GM23338 (cell line): ENCODE results near the gene CCDC127. TPM values are rescaled to one million over a fixed set of nuclear protein-coding genes. Genes with fewer than 3 reads are reported as not detected.

Experiments used
- ATAC-seq: fragments of 200-7000 bp; cut with Tn5 transposase; 3 replicates; pipeline ENCODE4 v1.9.1; 2020
- DNase-seq: peaks from one replicate; pipeline ENCODE4 v3.0.0-alpha.2; 2015; ENCODE audit warnings: low spot score
- H2AFZ ChIP-seq: fragments of 200-600 bp; sonication (generic); 2 replicates; pipeline ENCODE4 v1.8.0; 2016; ENCODE audit warnings: antibody characterized with exemption, mild to moderate bottlenecking, moderate library complexity
- H3F3A ChIP-seq: fragments of 200-600 bp; sonication (generic); replicated peaks from 2 replicates; pipeline ENCODE4 v1.8.0; 2017; ENCODE audit warnings: antibody characterized with exemption, mixed run types, low read depth
- H3K27ac ChIP-seq: fragments of 200-600 bp; sonication (generic); 2 replicates; pipeline ENCODE4 v1.6.1; 2016; ENCODE audit warnings: low read depth
- H3K27me3 ChIP-seq: fragments of 200-600 bp; sonication (generic); 2 replicates; pipeline ENCODE4 v1.8.0; 2016; ENCODE audit warnings: mild to moderate bottlenecking, mixed run types, moderate library complexity; ENCODE audit not compliant: insufficient read depth
- H3K36me3 ChIP-seq: fragments of 200-600 bp; sonication (generic); 2 replicates; pipeline ENCODE4 v1.8.0; 2016; ENCODE audit warnings: mild to moderate bottlenecking; ENCODE audit not compliant: insufficient read depth
- H3K4me1 ChIP-seq: fragments of 200-600 bp; sonication (generic); 2 replicates; pipeline ENCODE4 v1.8.0; 2016; ENCODE audit warnings: mild to moderate bottlenecking, moderate library complexity; ENCODE audit not compliant: insufficient read depth
- H3K4me2 ChIP-seq: fragments of 200-600 bp; sonication (generic); 2 replicates; pipeline ENCODE4 v1.7.1; 2017; ENCODE audit warnings: mixed run types
- H3K4me3 ChIP-seq: fragments of 200-600 bp; sonication (generic); 2 replicates; pipeline ENCODE4 v1.6.1; 2016; ENCODE audit warnings: mixed run types
- H3K79me2 ChIP-seq: fragments of 200-600 bp; sonication (generic); replicated peaks from 2 replicates; pipeline ENCODE4 v1.8.0; 2017; ENCODE audit warnings: mild to moderate bottlenecking; ENCODE audit not compliant: insufficient read depth
- H3K9me2 ChIP-seq: fragments of 200-600 bp; sonication (generic); 2 replicates; pipeline ENCODE4 v1.8.0; 2017; ENCODE audit not compliant: insufficient read depth
- H4K20me1 ChIP-seq: fragments of 200-600 bp; sonication (generic); replicated peaks from 2 replicates; pipeline ENCODE4 v1.8.0; 2017; ENCODE audit warnings: mild to moderate bottlenecking; ENCODE audit not compliant: insufficient read depth
- H3K27ac Mint-ChIP-seq: 2 replicates; pipeline ENCODE4 v1.8.0; 2020; ENCODE audit warnings: inconsistent platforms, mild to moderate bottlenecking, moderate library complexity, mixed read lengths
- H3K27me3 Mint-ChIP-seq: 3 replicates; pipeline ENCODE4 v1.8.0; 2022; ENCODE audit warnings: low read depth, mild to moderate bottlenecking, moderate library complexity, mixed read lengths, inconsistent platforms; ENCODE audit not compliant: insufficient read depth, poor library complexity
- H3K36me3 Mint-ChIP-seq: 3 replicates; pipeline ENCODE4 v1.8.0; 2021; ENCODE audit warnings: low read depth, mild to moderate bottlenecking, inconsistent platforms, moderate library complexity, mixed read lengths
- H3K4me1 Mint-ChIP-seq: 3 replicates; pipeline ENCODE4 v1.8.0; 2020; ENCODE audit warnings: mild to moderate bottlenecking, inconsistent platforms, mixed read lengths
- H3K4me3 Mint-ChIP-seq: 3 replicates; pipeline ENCODE4 v1.8.0; 2021; ENCODE audit warnings: moderate library complexity, mild to moderate bottlenecking, inconsistent platforms, mixed read lengths
- H3K9me3 Mint-ChIP-seq: 3 replicates; pipeline ENCODE4 v1.8.0; 2020; ENCODE audit warnings: moderate library complexity, mild to moderate bottlenecking, inconsistent platforms, mixed read lengths
- CREB1 ChIP-seq: fragments of 250-450 bp; sonication (Bioruptor Pico); IDR thresholded peaks from 2 replicates; pipeline ENCODE4 v1.5.0; 2020; ENCODE audit warnings: low read depth, mild to moderate bottlenecking, moderate library complexity
- EZH2 ChIP-seq: fragments of 200-600 bp; sonication (generic); IDR thresholded peaks from one replicate; pipeline ENCODE4 v1.8.0; 2017; ENCODE audit warnings: antibody characterized with exemption, mild to moderate bottlenecking, low read depth; ENCODE audit not compliant: unreplicated experiment
- EZH2phosphoT487 ChIP-seq: fragments of 200-600 bp; sonication (generic); IDR thresholded peaks from one replicate; pipeline ENCODE4 v1.8.1; 2018; ENCODE audit warnings: antibody characterized with exemption; ENCODE audit not compliant: unreplicated experiment
- JUNB ChIP-seq: IDR thresholded peaks from one replicate; pipeline ENCODE4 v1.6.1; 2016; ENCODE audit warnings: antibody characterized with exemption; ENCODE audit not compliant: unreplicated experiment
- NANOG ChIP-seq: IDR thresholded peaks from 2 replicates; pipeline ENCODE4 v1.6.1; 2016; ENCODE audit warnings: antibody characterized with exemption, borderline replicate concordance
- POLR2AphosphoS5 ChIP-seq: IDR thresholded peaks from 2 replicates; pipeline ENCODE4 v1.6.1; 2016; ENCODE audit warnings: antibody characterized with exemption, low read depth
- ZNF114 ChIP-seq: fragments of 250-450 bp; sonication (Bioruptor Pico); IDR thresholded peaks from 2 replicates; pipeline ENCODE4 v1.5.0; 2020; ENCODE audit warnings: mild to moderate bottlenecking, moderate library complexity
- ZNF331 ChIP-seq: fragments of 250-450 bp; sonication (Bioruptor Pico); IDR thresholded peaks from 2 replicates; pipeline ENCODE4 v1.5.0; 2020; ENCODE audit warnings: low read depth, mild to moderate bottlenecking, moderate library complexity
- polyA plus RNA-seq: library from polyadenylated mRNA; unstranded; fragments of >200 nt; fragmentation: Nextera tagmentation; extraction: Ambion mirVana; gene quantifications from 2 replicates; pipeline ENCODE4 v1.2.1, GENCODE V29; 2016
- total RNA-seq: library from RNA; depleted of rRNA; stranded (reverse); fragments of >200 nt; shearing (Covaris generic); gene quantifications from 2 replicates; pipeline ENCODE4 v1.2.3, GENCODE V29; 2014
- TF ChIP-seq, protein P1 (sequence below): fragments of 250-450 bp; sonication (Bioruptor Pico); IDR thresholded peaks from 2 replicates; pipeline ENCODE4 v1.5.0; 2020; ENCODE audit warnings: mild to moderate bottlenecking, moderate library complexity
- TF ChIP-seq, protein P2 (sequence below), 2 experiments: fragments of 200-600 bp in 1 of 2; sonication (generic) in 1 of 2; conservative IDR thresholded peaks; 2 replicates each; pipeline versions ENCODE4 v1.5.1 to v1.6.1; 2016 to 2017; ENCODE audit warnings: antibody characterized with exemption in 2 of 2, low read depth in 2 of 2, mild to moderate bottlenecking in 2 of 2, moderate library complexity in 1 of 2
- TF ChIP-seq, protein P3 (sequence below): IDR thresholded peaks from 2 replicates; pipeline ENCODE4 v1.6.1; 2016; ENCODE audit warnings: antibody characterized with exemption
- TF ChIP-seq, protein P4 (sequence below): IDR thresholded peaks from one replicate; pipeline ENCODE4 v1.6.1; 2018; ENCODE audit warnings: antibody characterized with exemption; ENCODE audit not compliant: unreplicated experiment

The CCDC127 gene
- total and polyA plus RNA-seq, 2 experiments from 2014 or later, result 6.0 to 7.2 TPM

DNA sequence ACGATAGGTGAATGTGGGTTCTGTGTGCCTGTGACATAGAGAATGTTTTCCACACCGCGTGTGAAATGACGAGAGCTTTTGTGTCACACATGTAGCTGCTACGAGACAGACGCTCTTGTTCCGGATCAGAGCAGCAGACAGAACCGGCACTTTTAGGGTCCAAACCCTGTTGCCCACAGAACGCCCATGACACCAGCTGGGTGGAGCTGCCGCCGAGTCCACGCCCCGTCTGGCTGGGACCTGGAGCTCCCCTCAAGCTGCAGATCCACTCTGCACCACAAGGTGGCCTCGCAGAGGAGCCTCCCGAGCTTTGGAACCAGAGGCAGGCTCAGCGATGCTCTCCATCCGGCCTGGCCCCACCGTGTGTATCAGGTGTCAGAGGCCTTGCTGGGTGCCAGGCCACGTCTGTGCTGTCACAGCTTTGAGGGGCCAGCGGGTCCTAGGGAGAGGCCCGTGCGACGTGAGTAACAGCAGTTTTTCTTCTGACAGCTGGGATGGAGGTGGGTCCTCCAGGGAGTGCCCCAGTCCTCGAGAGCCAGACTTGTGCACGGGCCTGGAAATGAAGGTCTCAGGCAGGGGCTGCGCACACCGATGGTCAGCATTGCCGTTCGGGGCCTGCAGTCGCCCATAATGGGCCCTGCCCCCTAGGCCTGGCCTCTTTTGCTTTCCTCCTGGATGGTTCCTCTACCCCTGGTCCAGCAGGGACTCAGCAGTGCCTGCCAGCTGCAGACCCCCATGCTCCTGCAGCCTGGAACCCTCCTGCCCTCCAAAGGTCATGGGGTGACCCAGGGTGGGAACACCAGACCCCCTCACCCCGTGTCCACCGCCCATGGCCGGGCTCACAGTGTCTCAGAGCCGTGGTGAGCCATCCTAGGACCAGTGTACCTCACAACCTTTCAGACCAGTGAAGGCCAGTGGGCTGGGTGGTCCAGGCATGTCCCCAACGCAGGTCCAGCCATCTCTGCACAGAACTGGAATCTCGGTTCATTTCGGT lies 29.2 kb downstream of the CCDC127 start:
- Histone ChIP-seq H3K4me3 (no peak overlapping the region), H4K20me1 (no peaks in the 10 kb centered on the region; the same call in 1 of the 2 replicates), H2AFZ (no peak overlapping the region), H3K79me2 (no peaks in the 10 kb centered on the region), H3K4me1 (no peaks in the 10 kb centered on the region; the same call in 1 of the 2 replicates), H3K9me2 (no peaks in the 10 kb centered on the region), H3K27me3 (no peaks in the 10 kb centered on the region), H3K27ac (no peak overlapping the region), H3K4me2 (no peak overlapping the region), H3K36me3 (no peaks in the 10 kb centered on the region), H3F3A (0 out of 2 replicates have a peak, but pooled peaks cover 2% of the 10 kb centered on the region)
- H3K4me3 Mint-ChIP-seq, result peak overlapping the region; percentile 16; the same call in 1 of the 3 replicates
- peak; percentile 96 for DNase-seq
- no peak overlapping the region for H3K27ac Mint-ChIP-seq
- H3K27me3 Mint-ChIP-seq, result peaks cover 16% of the 10 kb centered on the region
- peaks cover 16% of the 10 kb centered on the region for H3K4me1 Mint-ChIP-seq
- ATAC-seq, result peak; percentile 86
- no peaks in the 10 kb centered on the region; the same call in 2 of the 3 replicates for H3K9me3 Mint-ChIP-seq
- no peaks in the 10 kb centered on the region; the same call in 2 of the 3 replicates for H3K36me3 Mint-ChIP-seq
- TF ChIP-seq, protein P1, sequence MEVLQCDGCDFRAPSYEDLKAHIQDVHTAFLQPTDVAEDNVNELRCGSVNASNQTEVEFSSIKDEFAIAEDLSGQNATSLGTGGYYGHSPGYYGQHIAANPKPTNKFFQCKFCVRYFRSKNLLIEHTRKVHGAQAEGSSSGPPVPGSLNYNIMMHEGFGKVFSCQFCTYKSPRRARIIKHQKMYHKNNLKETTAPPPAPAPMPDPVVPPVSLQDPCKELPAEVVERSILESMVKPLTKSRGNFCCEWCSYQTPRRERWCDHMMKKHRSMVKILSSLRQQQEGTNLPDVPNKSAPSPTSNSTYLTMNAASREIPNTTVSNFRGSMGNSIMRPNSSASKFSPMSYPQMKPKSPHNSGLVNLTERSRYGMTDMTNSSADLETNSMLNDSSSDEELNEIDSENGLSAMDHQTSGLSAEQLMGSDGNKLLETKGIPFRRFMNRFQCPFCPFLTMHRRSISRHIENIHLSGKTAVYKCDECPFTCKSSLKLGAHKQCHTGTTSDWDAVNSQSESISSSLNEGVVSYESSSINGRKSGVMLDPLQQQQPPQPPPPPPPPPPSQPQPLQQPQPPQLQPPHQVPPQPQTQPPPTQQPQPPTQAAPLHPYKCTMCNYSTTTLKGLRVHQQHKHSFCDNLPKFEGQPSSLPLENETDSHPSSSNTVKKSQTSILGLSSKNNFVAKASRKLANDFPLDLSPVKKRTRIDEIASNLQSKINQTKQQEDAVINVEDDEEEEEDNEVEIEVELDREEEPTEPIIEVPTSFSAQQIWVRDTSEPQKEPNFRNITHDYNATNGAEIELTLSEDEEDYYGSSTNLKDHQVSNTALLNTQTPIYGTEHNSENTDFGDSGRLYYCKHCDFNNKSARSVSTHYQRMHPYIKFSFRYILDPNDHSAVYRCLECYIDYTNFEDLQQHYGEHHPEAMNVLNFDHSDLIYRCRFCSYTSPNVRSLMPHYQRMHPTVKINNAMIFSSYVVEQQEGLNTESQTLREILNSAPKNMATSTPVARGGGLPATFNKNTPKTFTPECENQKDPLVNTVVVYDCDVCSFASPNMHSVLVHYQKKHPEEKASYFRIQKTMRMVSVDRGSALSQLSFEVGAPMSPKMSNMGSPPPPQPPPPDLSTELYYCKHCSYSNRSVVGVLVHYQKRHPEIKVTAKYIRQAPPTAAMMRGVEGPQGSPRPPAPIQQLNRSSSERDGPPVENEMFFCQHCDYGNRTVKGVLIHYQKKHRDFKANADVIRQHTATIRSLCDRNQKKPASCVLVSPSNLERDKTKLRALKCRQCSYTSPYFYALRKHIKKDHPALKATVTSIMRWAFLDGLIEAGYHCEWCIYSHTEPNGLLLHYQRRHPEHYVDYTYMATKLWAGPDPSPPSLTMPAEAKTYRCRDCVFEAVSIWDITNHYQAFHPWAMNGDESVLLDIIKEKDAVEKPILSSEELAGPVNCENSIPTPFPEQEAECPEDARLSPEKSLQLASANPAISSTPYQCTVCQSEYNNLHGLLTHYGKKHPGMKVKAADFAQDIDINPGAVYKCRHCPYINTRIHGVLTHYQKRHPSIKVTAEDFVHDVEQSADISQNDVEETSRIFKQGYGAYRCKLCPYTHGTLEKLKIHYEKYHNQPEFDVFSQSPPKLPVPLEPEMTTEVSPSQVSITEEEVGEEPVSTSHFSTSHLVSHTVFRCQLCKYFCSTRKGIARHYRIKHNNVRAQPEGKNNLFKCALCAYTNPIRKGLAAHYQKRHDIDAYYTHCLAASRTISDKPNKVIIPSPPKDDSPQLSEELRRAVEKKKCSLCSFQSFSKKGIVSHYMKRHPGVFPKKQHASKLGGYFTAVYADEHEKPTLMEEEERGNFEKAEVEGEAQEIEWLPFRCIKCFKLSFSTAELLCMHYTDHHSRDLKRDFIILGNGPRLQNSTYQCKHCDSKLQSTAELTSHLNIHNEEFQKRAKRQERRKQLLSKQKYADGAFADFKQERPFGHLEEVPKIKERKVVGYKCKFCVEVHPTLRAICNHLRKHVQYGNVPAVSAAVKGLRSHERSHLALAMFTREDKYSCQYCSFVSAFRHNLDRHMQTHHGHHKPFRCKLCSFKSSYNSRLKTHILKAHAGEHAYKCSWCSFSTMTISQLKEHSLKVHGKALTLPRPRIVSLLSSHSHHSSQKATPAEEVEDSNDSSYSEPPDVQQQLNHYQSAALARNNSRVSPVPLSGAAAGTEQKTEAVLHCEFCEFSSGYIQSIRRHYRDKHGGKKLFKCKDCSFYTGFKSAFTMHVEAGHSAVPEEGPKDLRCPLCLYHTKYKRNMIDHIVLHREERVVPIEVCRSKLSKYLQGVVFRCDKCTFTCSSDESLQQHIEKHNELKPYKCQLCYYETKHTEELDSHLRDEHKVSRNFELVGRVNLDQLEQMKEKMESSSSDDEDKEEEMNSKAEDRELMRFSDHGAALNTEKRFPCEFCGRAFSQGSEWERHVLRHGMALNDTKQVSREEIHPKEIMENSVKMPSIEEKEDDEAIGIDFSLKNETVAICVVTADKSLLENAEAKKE (CRISPR knock-in tag), result no peak
- TF ChIP-seq POLR2AphosphoS5 (0 out of 2 replicates have a peak, but pooled peaks have one; percentile 15), EZH2 (no peak), EZH2phosphoT487 (no peak), NANOG (no peak), ZNF331 (CRISPR knock-in tag) (no peak), ZNF114 (CRISPR knock-in tag) (no peak), CREB1 (CRISPR knock-in tag) (no peak), JUNB (no peak)
- TF ChIP-seq, protein P2, sequence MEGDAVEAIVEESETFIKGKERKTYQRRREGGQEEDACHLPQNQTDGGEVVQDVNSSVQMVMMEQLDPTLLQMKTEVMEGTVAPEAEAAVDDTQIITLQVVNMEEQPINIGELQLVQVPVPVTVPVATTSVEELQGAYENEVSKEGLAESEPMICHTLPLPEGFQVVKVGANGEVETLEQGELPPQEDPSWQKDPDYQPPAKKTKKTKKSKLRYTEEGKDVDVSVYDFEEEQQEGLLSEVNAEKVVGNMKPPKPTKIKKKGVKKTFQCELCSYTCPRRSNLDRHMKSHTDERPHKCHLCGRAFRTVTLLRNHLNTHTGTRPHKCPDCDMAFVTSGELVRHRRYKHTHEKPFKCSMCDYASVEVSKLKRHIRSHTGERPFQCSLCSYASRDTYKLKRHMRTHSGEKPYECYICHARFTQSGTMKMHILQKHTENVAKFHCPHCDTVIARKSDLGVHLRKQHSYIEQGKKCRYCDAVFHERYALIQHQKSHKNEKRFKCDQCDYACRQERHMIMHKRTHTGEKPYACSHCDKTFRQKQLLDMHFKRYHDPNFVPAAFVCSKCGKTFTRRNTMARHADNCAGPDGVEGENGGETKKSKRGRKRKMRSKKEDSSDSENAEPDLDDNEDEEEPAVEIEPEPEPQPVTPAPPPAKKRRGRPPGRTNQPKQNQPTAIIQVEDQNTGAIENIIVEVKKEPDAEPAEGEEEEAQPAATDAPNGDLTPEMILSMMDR (conservative IDR thresholded peaks at IDR 0.05; ENCODE audit: low read depth in 2 of 2), result peak; percentile 73 to 92
- TF ChIP-seq, protein P3, sequence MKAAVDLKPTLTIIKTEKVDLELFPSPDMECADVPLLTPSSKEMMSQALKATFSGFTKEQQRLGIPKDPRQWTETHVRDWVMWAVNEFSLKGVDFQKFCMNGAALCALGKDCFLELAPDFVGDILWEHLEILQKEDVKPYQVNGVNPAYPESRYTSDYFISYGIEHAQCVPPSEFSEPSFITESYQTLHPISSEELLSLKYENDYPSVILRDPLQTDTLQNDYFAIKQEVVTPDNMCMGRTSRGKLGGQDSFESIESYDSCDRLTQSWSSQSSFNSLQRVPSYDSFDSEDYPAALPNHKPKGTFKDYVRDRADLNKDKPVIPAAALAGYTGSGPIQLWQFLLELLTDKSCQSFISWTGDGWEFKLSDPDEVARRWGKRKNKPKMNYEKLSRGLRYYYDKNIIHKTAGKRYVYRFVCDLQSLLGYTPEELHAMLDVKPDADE, result no peak
- TF ChIP-seq, protein P4, sequence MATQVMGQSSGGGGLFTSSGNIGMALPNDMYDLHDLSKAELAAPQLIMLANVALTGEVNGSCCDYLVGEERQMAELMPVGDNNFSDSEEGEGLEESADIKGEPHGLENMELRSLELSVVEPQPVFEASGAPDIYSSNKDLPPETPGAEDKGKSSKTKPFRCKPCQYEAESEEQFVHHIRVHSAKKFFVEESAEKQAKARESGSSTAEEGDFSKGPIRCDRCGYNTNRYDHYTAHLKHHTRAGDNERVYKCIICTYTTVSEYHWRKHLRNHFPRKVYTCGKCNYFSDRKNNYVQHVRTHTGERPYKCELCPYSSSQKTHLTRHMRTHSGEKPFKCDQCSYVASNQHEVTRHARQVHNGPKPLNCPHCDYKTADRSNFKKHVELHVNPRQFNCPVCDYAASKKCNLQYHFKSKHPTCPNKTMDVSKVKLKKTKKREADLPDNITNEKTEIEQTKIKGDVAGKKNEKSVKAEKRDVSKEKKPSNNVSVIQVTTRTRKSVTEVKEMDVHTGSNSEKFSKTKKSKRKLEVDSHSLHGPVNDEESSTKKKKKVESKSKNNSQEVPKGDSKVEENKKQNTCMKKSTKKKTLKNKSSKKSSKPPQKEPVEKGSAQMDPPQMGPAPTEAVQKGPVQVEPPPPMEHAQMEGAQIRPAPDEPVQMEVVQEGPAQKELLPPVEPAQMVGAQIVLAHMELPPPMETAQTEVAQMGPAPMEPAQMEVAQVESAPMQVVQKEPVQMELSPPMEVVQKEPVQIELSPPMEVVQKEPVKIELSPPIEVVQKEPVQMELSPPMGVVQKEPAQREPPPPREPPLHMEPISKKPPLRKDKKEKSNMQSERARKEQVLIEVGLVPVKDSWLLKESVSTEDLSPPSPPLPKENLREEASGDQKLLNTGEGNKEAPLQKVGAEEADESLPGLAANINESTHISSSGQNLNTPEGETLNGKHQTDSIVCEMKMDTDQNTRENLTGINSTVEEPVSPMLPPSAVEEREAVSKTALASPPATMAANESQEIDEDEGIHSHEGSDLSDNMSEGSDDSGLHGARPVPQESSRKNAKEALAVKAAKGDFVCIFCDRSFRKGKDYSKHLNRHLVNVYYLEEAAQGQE, result no peak
